WTC11 (cell line): ENCODE data around the gene MREG.

Experiments used
- CREB1 ChIP-seq: sonication (generic); formaldehyde crosslinking; IDR thresholded peaks from 2 replicates; pipeline ENCODE4 v1.8.0; 2023; ENCODE audit warnings: mild to moderate bottlenecking, missing genetic modification reagents
- NFYB ChIP-seq: sonication (generic); formaldehyde crosslinking; conservative IDR thresholded peaks from 2 replicates; pipeline ENCODE4 v1.8.0; 2022; ENCODE audit warnings: low read depth, missing genetic modification reagents
- NR2C2 ChIP-seq: sonication (generic); formaldehyde crosslinking; IDR thresholded peaks from 2 replicates; pipeline ENCODE4 v1.8.0; 2022; ENCODE audit warnings: mild to moderate bottlenecking, missing genetic modification reagents
- NR3C1 ChIP-seq: sonication (generic); formaldehyde crosslinking; conservative IDR thresholded peaks from 2 replicates; pipeline ENCODE4 v1.8.1; 2023; ENCODE audit warnings: low read depth, mild to moderate bottlenecking, missing genetic modification reagents
- ZNF121 ChIP-seq: sonication (generic); formaldehyde crosslinking; IDR thresholded peaks from 2 replicates; pipeline ENCODE4 v1.8.0; 2023; ENCODE audit warnings: missing genetic modification reagents
- TF ChIP-seq, protein P1 (sequence below): fragments of 200-600 bp; IDR thresholded peaks from 2 replicates; pipeline ENCODE4 v1.8.0; 2022; ENCODE audit warnings: antibody characterized with exemption
- TF ChIP-seq, protein P2 (sequence below): sonication (generic); formaldehyde crosslinking; IDR thresholded peaks from 2 replicates; pipeline ENCODE4 v1.8.1; 2022; ENCODE audit warnings: missing genetic modification reagents, borderline replicate concordance
- TF ChIP-seq, protein P3 (sequence below): sonication (generic); formaldehyde crosslinking; IDR thresholded peaks from 2 replicates; pipeline ENCODE4 v1.8.0; 2022; ENCODE audit warnings: mild to moderate bottlenecking, missing genetic modification reagents
- TF ChIP-seq, protein P4 (sequence below): sonication (generic); formaldehyde crosslinking; IDR thresholded peaks from 2 replicates; pipeline ENCODE4 v1.8.0; 2022; ENCODE audit warnings: mild to moderate bottlenecking, missing genetic modification reagents

DNA sequence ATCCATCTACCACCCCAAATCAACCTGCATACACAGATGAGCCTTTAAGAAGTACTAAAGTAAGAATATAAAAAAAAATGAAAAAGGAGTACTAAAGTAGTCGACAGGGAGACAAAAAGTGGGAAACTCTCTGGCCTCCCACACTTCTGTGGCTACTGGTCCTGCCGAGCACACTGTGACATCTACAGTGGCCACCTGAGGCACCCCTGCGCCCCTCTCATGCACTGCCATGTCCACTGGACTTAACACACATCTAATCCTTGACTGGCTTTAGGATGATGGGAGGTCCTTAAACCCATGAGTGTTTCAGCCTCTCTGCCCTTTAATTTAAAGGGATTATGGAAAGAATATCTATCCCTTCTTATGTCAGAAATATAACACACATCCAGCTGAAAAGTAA is 71.2 kb downstream of the MREG start:
- no peak for TF ChIP-seq CREB1
- TF ChIP-seq, protein P1, sequence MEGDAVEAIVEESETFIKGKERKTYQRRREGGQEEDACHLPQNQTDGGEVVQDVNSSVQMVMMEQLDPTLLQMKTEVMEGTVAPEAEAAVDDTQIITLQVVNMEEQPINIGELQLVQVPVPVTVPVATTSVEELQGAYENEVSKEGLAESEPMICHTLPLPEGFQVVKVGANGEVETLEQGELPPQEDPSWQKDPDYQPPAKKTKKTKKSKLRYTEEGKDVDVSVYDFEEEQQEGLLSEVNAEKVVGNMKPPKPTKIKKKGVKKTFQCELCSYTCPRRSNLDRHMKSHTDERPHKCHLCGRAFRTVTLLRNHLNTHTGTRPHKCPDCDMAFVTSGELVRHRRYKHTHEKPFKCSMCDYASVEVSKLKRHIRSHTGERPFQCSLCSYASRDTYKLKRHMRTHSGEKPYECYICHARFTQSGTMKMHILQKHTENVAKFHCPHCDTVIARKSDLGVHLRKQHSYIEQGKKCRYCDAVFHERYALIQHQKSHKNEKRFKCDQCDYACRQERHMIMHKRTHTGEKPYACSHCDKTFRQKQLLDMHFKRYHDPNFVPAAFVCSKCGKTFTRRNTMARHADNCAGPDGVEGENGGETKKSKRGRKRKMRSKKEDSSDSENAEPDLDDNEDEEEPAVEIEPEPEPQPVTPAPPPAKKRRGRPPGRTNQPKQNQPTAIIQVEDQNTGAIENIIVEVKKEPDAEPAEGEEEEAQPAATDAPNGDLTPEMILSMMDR: no peak
- TF ChIP-seq NFYB: no peak
- no peak for TF ChIP-seq NR2C2 (CRISPR knock-in tag)
- no peak for TF ChIP-seq ZNF121 (CRISPR knock-in tag)
- TF ChIP-seq, protein P2, sequence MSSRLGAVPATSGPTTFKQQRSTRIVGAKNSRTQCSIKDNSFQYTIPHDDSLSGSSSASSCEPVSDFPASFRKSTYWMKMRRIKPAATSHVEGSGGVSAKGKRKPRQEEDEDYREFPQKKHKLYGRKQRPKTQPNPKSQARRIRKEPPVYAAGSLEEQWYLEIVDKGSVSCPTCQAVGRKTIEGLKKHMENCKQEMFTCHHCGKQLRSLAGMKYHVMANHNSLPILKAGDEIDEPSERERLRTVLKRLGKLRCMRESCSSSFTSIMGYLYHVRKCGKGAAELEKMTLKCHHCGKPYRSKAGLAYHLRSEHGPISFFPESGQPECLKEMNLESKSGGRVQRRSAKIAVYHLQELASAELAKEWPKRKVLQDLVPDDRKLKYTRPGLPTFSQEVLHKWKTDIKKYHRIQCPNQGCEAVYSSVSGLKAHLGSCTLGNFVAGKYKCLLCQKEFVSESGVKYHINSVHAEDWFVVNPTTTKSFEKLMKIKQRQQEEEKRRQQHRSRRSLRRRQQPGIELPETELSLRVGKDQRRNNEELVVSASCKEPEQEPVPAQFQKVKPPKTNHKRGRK (CRISPR knock-in tag): no peak
- TF ChIP-seq NR3C1: no peak
- TF ChIP-seq, protein P3, sequence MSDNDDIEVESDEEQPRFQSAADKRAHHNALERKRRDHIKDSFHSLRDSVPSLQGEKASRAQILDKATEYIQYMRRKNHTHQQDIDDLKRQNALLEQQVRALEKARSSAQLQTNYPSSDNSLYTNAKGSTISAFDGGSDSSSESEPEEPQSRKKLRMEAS (CRISPR knock-in tag): no peak
- TF ChIP-seq, protein P4, sequence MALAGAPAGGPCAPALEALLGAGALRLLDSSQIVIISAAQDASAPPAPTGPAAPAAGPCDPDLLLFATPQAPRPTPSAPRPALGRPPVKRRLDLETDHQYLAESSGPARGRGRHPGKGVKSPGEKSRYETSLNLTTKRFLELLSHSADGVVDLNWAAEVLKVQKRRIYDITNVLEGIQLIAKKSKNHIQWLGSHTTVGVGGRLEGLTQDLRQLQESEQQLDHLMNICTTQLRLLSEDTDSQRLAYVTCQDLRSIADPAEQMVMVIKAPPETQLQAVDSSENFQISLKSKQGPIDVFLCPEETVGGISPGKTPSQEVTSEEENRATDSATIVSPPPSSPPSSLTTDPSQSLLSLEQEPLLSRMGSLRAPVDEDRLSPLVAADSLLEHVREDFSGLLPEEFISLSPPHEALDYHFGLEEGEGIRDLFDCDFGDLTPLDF (CRISPR knock-in tag): no peak
